ENCODE data around the gene NEU2.

The NEU2 gene

DNA sequence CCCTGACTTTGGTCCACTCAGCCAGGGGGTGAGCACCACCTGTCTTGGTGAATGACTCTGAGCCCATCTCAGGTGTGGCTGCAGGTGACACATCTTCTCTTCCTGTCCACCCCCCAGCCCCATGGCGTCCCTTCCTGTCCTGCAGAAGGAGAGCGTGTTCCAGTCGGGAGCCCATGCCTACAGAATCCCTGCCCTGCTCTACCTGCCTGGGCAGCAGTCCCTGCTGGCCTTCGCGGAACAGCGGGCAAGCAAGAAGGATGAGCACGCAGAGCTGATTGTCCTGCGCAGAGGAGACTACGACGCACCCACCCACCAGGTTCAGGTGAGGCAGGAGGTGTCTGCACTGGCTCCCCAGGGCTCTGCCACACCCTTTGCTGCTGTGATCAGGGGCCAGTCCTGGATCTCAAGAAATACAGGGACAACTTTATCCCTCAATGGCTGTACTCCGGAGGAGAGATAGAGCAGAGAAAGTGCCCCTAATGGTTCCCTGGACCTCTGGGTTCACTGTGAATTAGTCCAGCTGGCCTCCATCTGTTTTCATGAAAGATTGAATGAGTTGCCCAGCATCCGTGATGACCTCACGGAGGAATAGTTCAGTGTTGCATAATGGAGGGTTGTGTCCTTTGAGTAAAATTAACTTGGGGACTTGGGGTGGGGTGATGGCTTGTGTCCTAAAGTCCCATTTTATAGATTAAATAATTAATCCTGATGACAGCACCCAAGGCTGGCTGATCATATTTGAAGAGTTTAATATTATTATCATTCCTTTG is at the start of gene NEU2:
TSS of gene NEU2 (plus strand) at position 122 of the 770 bp plus-strand sequence. CDS start at position 122, 0 bp downstream.
- no peak for DNase-seq (ENCODE audit: low spot score)

DNA sequence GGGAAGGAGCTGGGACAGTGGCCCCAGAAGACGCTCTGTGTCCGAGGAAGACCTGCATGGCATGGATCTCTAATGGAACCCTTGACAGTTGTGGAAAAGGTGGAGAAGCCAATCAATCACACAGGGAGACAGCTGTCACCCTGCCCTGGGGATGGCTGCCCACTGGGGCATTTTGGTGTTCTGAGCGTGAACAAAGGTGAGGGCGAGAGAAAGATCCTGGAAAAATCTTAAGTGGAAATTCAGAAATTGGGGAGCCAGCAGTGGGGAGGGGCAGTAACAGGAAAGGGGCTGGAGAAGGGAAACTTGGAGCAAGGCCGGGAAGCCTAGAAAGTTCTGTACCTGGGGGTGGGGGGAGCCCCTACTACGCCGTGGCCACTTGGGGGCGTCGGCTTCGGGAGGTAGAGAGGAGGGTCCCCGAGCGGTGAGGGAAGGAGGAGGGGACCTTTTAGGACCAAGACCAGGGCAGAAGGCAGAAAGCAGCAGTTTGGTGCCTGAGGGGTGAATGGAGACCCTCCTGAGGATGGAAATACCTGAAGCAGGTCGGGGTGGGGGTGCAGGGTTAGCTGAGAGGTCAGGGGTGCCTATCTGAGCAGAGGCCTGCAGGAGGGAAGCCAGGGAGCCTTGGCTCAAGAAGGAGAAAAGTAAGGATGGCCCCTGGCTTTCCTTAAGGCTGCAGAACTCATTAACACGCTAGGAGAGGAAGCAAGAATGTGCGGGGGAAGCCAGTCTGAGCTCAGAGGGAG is 49.4 kb upstream of the NEU2 start:
- no peak for DNase-seq (ENCODE audit: low spot score)

DNA sequence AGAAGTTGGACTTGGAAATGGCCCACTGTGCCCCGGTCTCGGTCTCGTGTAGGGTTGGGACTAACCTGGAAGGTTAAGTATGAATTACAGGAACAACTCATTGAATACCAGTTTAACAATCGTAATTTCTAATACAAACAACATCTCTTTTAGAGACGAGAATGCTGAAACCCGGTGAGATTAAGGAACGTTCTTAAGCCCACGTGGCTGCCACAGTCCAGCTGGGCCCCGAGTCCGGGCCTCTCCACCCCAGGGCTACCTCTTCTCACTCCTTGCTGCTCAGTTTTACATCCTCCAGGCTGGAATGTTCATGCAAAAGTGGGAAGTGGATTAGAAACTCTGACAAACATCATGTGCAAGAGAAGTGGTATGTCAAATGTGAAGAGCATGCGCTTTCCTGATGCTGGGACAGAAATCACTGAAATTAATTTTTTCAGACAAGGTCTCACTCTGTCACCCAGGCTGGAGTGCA is 48.8 kb upstream of the NEU2 start:
- DNase-seq (ENCODE audit: low spot score), result no peak

DNA sequence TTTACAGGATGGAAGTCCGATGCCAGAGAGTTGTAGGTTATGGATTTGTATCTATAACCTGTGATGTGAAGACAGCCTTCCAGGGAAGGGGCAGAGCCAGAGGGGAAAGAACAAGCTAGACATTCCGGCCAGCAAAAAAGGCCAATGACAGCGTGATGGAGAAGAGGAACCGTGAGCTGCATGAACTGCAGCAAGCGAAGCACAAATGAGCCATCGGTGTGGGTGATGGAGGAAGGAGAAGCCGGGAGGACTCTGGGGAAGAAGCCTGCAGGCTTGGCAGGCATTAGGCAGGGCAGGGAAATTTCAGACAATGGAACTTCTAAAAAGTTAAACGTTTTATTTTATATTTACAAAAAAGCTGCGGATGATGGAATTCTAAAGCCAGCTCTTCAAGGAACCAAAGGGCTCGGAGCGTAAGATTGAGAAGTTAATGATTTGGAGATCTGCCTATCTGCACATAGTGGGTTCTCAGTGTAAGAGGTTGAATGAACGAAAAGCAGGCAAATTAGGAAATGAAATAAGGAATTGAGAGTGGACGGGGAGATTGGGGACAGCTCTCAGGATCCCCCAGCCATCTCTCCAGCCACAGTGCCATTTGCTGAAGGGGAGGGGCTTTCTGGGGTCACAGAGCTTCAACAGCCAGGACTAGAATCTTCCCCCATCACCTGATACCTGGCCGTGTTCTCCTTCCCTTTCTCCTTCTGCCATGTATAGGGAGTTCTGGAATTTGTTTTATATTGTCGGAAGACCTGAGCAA is 47.8 kb upstream of the NEU2 start:
- DNase-seq (ENCODE audit: low spot score), result no peak

DNA sequence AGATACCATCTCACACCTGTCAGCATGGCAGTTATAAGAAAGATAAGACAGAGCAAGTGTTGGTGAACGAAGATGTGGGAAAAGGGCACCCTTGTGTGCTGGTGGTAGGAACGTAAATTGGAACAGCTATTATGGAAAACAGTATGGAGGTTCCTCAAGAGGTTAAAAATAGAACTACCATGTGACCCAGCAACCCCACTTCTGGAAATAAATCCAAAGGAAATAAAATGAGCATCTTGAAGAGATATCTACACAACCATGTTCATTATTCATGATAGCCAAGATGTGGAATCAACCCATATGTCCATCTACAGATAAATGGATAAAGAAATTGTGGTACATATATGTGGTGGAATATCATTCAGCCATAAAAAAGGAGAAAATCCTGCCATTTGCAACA is 46.3 kb upstream of the NEU2 start:
- no peak for DNase-seq (ENCODE audit: low spot score)

DNA sequence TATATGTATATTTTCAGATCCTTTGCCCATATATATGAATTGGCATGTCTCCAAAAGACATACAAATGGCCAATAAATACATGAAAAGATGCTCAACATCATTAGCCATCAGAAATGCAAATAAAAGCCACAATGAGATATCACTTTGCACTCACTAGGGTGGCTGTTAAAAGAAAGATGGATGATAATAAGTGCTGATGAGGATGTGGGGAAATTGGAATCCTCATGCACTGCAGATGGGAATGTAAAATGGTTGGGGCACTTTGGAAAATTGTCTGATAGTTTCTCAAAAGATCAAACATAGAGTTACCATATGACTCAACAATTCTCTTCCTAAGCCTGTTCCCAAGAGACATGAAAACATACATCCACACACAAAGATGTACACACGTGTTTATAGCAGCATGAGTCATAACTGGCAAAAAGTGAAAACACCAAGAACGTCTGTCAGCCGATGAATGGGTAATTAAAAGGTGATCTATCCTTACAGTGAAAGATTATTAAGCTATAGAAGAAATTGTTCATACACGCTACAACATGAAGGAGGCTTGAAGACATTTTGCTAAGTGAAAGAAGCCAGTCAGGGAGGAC is 39.1 kb upstream of the NEU2 start:
- no peak for DNase-seq (ENCODE audit: low spot score)

DNA sequence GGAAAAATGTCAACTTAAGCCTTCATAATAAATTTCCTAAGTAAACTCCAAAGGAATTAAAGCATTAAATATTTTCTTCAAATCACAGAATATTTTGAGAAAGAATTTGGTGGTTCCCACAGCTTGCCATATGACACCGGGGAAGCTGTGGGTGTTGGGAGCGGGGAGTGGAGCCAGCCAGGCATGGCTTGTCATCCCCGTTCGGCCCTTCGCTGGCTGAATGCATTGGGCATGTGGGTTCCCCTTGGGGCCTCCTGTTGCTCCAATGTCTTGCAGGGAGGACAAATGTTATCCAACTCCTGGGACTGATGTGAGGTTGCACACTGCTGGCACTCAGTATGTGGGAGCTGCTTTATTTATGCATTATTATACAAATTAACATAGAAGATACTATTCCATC is 38.0 kb upstream of the NEU2 start:
- DNase-seq (ENCODE audit: low spot score), result no peak

DNA sequence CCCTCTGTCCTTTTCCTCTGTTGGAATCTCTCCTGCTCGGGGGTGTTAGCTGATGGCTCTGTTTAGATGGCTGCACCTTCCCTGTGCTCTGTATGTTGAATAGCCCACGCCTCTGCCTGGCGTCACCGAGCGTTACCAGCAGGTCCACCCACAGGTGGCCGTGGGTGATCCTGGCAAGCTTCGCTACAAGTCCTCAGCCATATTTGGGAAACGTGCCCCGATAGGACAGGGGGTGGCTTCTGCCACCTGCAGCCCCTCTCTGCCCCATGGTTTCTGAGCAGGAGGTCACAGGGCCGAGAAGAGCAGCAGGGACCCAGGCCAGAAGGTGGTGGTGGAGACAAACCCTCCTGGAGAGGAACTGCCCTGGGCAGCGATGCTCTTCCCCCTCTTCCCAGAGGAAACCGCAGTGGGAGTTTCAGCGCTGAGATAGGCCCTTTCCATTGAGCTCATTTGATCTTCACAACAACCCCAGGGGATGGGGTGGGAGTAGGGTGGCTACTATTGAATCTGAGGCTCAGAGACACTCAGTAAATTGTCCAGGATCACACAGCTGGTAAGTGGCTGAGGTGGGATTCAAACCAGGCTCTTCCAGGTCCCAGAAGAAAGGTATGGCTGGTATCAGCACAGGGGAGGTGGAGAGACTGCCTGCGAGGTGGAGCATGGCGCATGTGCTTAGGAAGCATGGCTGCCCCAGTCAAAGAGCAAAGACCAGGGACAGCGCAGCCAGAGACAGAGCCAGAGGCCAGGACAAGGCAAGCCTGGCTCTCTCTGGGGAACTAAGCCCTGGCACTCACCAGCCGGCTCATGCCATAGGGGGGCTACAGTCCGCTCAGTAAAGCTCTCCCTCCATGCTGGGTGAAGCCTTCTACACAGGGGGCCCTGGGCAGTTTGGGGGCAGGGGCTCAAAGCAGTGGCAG is 34.5 kb upstream of the NEU2 start:
- DNase-seq (ENCODE audit: low spot score), result no peak

DNA sequence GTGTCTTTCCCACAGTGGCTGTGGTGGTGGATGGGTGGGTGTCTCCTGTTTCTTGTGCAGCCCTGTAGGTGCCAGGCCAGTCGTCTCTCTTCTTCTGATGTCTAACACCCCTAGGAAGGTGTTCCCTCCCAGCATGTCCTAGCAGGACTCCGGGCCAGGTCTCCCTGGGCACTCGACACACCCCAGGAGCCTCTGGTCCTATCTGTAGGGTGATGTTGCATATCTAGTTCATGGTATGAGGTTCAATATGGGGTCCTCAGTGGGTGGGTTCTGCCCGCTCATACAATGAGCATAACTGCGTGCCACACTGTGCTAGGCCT is 33.8 kb upstream of the NEU2 start:
- DNase-seq (ENCODE audit: low spot score), result no peak

DNA sequence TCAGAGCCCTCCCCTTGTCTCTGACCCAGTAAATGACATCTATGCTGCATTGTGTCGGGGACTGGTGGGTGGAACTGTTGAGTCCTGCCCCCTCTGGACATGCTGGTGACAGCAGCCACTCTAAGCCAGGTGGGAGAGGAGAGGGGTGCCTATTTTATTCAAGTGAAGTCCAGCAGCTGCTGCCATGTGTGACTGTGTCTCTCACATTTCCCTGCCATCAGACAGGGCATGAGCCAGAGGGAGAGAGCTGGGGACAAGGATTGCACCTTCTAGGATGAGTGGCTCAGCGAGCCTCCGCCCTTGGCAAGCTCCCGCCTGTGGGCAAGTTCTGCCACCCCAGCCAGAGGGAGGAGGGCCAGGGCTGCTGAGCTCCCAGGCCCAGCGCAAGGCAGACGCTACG is 33.1 kb upstream of the NEU2 start:
- DNase-seq (ENCODE audit: low spot score), result no peak

DNA sequence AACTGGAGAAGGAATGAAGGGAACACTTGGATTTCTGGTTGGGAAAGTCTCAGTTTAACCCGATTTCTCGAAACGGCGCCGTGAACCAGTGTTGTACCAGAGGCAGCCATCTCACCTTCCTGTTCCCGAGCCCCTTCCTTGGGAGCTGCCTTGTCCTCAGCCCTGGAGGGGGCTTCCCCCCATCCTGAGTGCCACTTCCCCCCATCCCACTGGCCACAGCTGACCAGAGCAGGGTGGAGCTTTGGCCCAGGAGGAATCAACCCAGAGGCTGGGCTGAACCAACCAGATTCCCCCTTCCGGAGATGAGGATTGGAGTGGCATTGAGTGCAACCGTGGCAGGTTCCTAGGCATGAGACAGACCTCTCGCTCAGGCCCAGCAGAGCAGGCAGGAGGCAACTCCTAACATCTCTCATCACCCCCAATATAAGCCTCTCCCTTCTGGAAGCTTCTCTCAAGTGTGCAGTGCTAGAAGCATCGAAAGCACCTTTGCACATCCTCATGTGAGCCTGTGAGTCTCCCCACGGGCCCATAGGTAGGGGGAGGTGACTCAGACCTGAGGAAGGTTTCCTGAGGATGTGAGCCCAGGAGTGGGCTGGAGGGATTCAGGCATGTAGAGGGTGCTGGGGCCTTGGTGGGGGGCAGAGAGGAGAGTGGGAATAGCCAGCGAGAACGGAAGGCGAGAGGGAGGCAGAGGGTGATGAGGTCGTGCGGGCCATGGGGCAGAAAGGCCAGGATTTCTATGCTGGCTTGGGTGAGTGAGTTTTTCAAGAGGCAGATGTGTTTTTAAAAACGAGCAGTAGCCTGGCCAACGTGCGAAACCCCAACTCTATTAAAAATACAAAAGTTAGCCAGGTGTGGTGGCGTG is 31.4 kb upstream of the NEU2 start:
- no peak for DNase-seq (ENCODE audit: low spot score)

DNA sequence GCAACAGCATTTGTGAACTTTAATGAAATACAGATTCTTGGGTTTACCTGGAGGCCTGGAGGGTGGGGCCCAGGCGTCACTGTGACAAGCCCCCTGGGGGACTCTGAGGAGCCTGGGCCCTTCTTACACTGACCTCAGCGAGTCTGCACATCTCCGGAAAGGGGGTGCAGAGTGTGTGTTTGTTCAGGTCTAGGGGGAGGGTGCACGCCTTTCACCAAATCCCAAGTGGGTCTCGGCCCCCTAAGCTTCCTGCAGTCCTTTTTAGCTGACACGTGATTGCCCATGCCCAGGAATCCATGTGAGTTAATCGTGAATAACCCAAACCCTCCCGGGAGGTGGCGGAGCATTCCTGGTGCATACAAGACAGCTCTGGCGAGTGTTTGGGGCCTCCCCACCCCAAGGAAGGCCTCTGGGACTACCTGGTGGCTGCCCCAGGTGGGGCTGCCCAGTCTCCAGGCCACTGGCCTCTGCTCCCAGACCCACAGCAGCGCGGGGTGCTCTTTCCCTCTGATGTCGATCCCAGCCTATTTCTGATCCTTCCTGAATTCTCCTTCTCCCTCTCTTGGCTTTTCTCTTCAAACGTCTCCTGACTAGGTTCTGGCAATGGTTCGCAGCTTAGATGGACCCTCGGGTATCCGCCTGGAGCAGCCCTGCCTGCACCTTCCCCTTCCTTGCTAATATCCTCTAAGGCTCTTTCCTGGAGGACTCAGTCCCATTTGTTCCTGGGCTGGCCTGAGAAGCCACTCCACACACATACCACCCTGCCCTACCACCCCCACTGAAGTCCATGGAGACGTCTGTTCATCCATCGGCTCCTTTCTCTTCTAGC is 29.4 kb upstream of the NEU2 start:
- DNase-seq (ENCODE audit: low spot score), result no peak

DNA sequence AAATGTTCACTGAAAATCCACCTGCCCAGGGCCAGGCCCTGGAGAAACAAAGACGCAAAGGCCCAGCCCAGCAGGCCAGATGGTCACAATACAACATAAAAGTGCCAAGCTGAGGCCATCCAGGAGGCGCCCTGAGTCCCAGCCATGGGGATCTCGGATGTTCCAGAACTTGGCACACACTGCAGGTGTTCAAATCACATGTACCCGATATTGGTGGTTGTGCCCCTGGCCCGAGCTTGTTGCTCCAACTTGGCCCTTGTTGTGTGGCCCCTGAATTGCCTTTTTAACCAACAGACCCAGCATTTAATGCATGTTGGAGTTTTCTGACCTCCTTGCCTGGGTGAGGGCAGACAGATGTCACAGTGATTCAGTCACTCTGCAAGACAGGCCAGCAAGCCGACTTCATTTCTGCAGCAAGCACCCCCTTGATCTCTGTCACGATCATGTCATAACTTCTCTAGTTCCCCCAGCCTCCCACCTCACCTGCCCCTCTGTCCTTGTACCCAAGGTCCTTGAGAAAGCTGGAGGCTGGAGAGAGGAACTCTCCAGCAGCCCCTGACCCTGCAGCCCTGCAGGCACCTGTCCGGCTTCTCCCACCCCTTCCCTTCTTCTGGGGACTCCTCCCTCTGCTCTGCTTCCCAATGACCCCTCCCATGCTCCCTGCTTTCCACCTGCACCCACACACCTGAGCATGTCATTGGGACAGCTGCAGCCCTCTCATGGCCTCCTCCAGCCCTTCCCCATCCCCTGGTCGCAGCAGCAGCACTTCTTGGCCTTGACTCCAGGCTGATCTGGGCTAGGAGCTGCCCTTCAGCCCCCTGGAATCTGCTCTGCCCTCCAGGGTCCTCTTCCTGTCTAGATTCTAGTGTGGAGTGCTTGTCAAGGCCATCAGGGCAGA is 28.6 kb upstream of the NEU2 start:
- DNase-seq (ENCODE audit: low spot score), result no peak

DNA sequence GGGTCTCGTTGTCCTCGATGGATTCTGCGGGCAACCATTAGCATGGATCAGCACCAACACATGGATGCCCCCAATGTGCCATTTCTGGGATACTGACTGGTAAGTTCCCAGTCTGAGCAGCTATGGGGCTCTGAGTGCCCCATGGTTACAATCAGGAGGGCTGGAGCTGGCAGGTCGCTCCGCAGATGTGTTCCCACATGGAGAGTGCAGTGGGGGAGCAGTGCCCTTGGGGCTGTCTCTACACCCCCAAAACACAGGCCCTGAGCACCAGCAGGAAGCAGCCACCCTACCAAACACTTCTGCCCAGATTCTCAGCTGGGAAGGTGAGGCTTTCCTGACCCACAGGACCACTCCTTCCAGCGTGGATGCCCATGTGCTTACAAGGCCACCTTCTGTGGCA is 27.4 kb upstream of the NEU2 start:
- DNase-seq (ENCODE audit: low spot score), result no peak

DNA sequence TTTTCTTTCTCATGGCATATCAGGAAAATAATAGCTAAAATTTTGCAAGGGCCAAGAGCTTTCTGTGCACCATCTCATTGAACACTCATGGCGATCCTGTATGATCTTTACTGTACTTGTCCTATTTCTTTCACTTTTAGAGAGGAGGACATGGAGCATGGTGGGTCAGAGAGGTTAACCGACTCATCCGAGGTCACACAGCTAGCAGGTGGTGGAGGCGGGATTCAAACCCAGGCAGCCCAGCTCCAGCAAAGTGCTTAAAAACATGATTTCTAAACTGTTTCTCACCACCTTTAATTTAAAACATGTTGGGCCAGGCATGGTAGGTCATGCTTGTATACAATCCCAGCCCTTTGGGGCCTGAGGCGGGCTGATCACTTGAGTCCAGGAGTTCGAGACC is 25.8 kb upstream of the NEU2 start:
- DNase-seq (ENCODE audit: low spot score), result no peak

DNA sequence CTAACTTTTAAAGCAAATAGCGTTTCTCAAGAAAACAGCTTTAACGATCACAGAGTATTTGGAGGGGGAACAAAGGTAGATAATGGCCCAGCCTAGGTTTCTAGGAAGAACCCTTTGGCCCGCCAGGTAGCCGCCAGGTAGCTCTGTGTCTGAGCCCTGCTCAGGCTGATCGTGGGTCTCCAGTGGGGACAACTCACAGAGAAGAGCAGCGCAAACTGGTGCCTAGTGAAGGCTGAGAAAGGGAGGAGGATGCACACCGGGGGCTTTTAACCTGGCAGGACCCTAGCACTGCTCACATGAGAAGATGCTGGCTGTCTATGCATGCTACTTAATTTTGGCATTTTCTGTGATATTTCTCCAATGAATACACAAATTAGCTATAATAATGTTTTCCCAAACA is 25.2 kb upstream of the NEU2 start:
- DNase-seq (ENCODE audit: low spot score), result no peak

DNA sequence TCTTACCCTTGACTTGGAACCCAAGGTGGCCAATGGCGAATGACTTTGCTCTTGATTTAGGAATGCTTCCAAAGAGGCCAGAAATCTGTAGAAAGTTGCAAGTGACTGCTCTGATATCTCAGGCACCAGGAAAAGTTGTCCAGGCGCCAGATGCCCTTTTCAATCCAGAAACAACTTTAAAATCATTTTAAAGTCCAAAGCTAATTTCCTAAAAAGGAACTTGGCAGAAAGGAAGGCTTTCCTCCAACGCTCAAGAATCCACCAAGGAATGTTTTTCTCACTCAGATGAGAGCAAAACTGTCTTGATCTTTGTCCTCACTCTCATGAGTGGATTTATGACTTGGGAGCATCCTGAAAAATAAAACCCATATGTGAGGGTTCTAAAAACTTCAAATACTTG is 24.7 kb upstream of the NEU2 start:
- no peak for DNase-seq (ENCODE audit: low spot score)

DNA sequence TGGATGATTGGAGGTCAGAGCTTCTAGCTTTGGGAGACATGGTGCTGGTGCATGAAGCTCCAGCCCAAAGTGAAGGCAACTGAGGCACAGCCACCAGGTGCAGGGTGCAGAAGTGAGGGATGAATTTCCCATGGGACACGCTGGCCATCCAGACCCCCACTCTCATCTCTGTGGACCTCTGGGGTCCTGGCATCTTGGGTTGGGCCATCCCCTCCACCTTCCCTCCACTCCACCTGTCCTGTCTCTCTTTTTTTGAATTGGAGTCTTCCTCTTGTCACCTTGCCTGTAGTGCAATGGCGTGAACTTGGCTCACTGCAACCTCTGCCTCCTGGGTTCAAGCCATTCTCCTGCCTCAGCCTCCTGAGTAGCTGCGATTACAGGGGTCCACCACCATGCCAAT is 22.8 kb upstream of the NEU2 start:
- no peak for DNase-seq (ENCODE audit: low spot score)

Measured in HuH-7 (cell line).